HG02610 (cell line): ENCODE results near the gene PPOX.

Source experiments
- ATAC-seq: cut with Tn5 transposase; IDR thresholded peaks from one replicate; pipeline ENCODE4 v1.9.1; 2021; ENCODE audit warnings: mild to moderate bottlenecking, moderate library complexity; ENCODE audit not compliant: unreplicated experiment

The PPOX gene

DNA sequence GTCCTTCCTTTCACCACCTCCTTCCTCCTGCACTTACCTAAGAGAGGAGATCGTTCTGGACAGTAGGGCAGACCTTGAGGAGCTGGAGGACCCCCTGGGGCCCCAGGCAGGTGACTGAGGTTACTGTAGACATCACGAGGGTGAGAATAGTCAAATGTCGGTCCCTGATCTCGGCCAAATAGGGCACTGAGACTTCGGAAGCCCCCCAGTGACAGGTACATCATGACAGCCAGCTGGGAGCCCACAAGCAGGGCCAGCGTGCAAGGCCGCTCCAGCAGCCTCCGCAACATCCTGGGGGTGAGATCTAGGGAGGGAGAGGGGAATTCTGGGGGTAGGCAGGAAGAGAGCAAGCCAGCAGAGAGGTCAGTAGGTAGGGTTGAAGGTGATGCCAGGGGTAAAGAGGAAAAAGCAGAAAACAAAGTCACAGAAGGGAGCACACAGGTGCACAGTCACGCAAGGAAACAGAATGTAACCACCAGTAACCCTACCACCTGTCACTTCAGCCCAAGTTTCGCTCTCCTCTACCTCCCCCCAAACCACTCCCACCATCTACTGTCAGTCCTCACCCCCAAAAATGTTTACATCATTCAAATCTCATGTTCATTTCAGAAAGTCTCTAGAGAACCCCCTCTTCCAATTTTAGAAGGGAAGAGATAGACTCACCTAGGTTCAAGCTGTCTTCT lies 9.7 kb downstream of the PPOX start:
- ATAC-seq = no peak

DNA sequence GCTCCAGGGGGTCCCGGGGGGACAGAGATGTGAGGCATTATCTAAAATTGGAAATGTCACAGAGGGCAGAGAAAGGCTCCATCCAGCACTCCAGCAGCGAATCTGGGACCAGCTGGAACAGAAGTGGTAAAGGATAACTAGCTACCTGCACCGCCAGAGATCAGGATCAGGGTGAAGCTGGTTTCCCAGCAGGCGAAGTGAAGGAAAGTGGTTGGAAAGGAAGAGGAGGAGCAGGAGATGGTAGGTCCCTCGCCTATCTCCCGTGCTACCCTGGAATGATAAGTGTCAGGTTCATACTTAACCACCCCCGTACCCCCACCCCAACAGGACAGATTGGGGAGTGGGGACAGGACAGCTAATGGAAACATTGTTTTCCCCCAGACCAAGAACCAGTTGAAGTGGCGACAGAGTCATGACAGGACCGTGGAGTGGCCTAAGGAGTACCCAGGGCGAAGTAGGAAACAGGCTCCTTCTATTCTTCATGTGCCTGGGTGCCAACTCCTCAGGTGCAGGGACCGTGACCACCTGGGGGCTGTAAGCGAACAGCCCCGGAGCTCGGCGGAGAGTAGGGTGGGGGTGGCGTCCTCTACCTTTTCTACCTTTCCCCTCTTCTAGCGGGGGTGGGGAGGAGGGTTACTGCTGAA lies 10.4 kb downstream of the PPOX start:
- ATAC-seq = peak; percentile 4

DNA sequence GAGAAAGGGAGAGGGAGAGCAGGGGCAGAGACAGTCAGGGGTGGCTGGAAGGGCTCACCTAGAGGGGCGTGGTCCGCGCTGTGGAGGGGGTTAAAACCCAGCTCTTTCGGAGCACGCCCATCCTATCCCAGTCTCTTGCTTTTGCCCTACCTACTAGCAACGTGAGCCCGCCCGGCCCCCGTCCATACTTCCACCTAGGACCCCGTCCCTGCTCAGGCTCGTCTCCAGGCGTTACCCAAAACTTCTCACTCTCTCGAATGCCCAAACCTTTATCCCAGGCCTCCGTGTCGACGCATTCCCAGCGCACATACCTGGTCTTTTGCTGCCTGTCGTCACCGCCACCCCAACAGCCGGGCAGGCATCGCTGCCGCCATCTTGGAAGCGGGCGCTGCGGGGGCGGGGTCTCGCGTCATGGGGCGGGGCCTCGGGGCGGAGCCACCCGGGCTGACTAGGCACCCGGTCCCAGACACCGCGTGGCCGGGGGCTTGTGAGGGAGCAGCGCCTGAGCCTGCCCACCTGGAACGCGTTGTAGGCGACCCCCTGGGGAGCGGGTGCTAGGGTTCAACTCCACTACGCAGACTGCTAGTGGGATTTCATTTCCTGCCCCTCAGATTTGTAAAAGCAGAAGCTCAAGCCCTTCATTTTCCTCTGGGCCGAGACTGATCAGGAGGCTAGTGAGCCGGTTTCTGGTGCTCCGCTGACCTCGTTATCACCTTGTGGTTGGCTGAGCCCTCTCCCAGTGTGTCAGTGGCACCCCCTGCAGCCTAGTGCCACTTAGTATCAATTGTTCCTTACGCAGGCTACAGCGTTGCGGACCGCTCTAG lies 11.1 kb downstream of the PPOX start, which contains the start of gene B4GALT3:
TSS of gene B4GALT3 (minus strand) at position 396 of the 824 bp plus-strand sequence. CDS start 1,447 bp downstream, outside the sequence.
- ATAC-seq = peak; percentile 79

DNA sequence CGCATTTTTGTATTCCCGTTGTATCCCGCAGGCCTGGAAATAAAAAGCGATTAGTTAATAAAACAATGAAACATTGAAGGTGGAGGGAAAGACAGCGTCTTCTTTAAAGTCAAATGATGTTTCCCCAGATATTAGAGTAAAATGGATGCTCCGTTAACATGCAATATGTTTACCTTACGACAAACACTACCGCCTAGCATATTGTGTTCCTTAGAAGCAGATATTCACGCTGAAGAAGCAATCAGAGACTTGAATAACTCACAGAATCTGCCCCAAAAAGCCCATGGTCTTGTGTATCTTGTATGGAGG lies 11.7 kb downstream of the PPOX start:
- ATAC-seq = no peak

DNA sequence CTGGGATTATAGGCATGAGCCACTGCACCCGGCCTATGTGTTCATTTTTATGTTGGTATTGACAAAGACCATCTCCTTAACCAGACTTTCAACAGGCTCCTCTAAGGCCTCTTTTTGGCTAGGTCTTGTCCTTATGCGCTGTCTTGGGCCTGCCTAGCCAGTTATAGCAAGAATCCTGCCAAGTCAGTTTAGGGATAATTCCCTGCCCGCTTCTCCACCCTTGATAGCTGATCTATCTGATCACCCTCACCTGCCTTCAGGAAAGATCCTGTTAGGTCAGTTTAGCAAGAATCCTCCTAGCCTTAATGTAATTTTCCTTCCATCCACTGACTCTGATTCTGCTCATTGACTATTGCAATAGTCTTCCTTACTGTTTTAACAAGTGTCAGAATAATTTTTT lies 13.5 kb downstream of the PPOX start:
- ATAC-seq = no peak

DNA sequence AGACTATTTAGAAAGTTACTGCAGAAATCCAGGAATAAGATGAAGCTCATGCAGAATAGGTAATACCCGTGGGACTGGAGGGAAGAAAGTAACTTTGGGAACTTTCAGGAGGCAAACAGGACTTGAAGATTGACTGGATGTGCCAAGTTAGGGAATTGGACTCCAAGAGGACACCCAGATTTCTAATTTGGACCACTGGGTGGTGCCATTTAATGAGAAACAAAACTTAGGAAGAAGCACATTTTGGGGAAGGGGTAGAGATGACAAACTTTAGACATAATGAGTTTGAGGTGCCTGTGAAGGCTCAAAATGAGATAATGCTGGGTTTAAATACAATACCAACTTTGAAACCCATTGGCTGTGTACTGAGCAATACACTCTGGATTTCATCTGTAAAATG lies 14.4 kb downstream of the PPOX start:
- no peak for ATAC-seq

DNA sequence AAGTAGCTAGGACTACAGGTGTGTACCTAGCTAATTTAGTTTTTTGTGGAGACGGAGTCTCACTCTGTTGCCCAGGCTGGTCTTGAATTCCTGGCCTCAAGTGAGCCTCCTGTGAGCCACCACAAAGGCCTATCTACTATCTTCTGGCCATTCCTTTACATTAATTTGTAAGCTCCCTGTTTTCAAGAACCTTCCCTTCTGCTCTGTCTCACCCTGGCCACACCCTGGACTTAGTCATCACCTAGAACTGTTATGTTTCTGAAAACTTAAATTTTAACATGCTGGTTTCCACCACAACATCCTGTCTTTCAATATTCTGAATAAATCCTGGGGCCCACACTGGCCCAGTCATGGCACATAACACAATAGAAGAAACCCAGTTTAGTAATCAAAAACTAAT lies 16.0 kb downstream of the PPOX start:
- peak; percentile 37 for ATAC-seq

DNA sequence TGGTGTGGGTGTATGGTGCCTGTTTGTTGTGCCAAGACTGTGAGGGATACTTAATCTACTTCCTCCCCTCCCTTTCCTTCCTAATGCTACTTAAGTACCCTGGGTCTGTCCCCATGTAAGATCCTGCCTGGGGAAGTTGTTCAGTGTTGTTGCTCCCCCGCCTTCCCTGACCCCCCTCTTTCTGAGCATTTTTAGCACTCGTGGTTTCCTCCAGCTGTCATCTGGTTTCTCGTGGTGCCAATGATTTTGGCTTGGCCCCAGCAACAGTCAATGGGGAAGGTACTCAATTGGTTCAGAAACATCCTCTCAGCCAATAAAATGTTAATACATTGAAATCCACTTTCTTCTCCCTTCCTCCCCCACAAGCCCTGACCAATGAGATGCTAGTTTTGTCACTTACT lies 19.1 kb downstream of the PPOX start:
- ATAC-seq = peak; percentile 74

DNA sequence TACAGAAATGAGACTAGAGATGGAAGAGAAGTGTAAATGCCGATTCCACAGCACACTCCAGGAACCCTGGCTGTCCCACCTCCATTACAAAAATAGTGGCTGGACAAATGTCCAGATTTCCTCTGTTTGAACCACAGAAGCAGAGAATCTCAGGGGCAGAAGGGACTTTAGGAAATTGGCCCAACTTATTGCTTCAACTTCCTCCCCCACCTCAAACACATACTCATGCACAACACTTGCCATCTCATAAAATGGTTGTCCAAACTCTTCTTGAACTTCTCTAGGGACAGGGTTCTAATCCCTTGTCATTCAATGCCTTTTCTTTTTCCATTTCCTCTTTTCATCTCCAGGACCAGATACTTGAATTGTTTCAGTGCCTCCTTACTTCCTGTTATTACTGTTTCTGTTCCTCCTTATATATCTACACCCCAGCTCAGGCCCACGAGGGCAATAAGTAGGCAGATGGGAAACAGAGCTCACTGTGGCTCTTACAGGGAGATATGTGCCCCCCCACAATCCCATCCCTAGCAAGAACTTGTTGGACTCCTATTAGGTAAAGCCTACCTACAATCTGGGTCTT lies 19.6 kb downstream of the PPOX start:
- ATAC-seq = peak; percentile 25

DNA sequence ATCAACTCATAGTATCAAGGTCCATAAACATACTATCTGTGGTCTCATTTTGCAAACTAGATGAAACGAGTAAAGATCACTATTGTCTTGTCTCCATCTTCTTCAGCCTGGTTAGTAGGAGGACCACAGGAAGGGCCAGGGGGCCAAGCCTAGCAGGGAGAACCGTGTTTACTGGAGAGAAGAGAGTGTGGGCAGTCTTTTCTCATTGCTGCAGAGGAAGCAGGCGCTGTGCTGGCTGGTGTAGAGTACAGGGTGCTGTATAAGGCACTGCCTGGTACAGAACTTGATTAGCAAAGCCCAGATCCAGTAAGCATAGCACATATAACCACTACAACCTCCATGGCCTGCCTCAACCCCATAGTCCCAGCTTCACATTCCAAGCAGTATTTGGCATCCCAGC lies 21.1 kb downstream of the PPOX start:
- no peak for ATAC-seq

DNA sequence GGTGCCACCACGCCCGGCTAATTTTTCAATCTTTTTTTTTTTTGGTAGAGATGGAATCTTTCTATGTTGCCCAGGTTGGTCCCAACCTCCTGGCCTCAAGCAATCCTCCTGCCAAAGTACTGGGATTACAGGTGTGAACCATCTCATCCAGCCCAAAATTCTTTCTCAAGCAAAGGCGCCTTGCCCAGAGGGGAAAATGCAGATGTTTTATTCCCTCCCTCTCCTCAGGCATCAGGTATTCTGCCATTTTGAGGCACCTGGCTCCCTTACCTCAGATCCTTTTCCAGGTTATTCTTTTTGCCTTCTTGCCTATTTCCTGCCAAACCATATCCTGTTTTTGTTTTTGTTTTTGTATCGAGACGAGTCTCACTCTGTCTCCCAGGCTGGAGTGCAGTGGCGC lies 22.2 kb downstream of the PPOX start:
- ATAC-seq = no peak

DNA sequence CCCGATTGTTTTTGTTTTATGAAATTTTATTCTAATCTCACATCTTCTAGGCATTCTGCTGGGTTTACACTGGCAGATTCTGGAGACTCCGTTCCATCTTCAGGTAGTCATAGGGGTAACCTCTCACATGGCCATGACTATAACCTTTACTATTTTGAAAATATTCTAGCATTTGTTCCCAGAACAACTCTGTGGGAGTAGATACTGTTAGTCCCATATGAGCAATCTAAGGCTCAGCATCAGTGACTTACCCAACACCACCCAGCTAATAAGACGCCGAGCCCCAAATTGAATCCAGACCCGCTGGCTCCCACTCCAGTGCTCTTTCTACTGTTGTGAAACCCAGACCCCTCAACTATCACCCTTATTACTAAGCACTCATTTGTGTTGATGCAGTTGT lies 22.8 kb downstream of the PPOX start:
- no peak for ATAC-seq

DNA sequence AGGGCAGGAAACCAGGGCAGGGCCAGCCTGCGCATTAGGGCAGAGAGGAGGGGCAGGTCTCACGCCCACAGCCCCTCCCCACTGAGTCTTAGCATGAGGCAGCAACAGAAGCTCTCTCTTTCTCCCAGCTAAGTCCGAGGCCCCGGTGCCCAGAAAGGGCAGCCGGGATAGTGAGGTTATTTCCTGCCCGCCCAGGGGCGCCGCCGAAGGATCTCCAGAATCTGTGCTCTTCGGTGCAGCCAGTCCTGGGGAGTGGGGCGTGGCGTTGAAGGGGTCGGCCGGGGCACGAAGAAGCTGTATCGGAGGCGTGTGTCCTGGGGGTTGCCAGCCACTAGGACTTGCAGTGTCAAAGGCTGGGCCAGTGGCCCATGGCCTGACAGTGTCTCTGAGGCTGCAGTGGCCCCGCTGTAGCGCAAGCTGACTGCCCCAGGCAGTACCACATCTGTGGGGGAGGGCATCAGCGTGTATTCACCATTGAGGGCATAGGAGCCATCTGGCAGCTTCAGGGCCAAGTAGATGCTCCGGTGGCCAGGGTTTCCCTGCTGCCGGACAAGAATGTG lies 24.8 kb downstream of the PPOX start:
- no peak for ATAC-seq

DNA sequence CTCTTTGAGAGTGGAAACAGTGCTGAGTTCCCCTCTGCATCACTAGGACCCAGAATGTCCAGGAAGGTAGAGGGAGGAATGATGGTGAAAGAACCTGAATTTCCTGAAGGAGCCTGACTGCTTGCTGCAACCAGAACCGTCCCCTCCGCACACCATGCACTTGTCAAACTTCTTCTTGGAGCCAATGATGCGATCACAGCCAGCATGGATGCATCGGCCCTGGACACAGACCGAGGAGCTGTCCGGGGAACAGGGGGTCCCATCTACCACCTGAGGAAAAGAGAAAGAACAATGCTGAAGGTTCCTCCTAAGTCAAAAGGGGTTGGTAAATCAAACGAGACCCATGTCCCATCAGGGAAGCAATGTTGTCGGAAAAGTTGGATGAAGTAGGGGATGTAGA lies 25.7 kb downstream of the PPOX start:
- no peak for ATAC-seq

DNA sequence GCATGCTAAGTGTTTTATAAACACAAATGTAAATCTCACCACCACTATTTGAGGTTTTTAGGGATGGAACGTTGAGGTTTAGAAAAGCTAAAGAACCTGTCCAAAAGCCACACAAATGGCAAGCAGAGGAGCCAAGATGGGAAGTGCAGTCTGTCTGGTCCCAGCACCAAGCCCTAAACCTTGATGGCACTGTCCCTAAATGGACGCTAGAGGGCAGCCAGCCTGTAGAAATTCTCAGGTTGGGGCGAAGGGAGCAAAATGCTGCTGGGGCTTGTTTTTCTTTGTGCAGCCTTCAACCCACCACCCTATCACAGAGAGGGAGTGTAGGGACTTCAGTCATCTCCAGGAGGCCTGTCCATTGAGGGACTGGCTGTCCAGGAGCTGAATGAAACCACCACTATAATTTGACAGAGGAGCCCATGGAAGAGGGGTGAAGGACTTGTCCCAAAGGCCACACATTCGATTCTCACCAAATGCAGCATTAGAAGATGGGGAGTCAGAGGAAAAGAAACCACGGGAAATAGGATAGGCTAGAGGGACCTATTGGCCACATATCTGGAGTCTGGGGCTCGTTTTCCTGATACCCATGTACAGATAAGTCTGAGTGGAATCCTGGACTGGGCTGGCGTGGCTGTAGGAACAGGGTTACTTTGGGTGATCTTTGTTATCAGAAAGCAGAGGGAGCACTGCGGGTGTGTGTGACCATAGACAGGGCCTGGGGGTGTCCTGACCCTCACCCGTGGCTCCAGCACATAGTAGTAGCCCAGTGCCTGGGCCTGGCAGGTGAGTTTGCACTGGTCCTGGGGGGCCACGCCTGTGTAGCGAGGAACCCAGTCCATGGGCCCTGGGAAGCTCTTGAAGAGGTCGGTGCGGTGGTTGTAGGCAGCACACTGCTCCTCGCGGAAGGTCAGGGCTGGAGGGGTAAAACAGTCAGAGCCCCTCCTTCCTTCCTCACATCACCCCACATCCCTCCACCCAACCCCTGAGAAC lies 26.5 kb downstream of the PPOX start:
- ATAC-seq = peak; percentile 59

DNA sequence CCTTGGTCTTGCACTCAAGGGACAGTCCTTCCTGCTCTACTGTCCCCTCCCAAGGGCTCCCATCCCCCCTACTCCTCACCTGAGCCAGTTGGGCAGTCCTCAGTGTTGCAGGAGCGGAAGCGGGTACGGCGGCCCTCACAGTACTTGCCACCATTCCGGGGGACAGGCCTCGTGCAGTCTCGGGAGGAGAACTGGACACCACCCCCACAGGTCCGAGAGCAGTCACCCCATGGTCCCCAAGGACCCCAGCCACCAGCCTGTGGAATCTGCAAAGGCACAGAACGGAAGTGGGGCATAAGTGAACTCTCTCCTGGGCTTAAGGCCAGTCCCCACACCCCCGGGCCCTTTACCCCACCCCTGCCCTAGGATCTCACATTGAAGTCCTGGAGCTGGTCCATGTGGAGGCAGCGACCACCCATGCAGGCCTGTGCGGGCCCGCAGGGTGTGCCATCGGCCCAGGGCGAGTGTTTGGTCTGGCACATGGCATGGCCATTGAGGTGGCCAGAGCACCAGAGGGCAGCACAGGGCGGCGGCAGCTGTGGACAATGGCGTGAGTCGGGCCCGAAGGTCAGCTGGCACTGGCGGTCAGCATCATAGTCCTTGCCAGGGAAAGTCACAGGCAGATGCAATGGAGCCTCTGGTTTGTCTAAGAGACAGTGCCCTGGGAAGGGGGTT lies 27.5 kb downstream of the PPOX start:
- ATAC-seq = no peak

DNA sequence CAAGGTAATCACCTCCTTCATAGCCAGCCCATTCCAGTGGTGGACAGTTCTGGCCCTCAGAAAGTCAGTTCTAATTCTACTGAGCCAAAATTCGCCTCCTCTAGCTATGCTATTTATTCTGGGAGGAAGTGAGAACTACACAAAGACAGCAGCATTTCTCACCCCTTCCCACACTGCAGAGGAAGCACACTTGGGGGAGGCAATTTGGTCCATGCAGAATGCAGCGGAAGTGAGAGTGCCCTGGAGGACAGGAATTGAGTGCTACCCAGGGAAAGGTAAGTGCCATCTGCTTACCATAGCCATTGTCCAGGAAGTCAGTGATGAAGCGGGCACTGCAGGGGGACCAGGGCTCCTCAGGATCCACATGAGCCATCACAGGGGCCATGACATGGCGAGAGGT lies 28.9 kb downstream of the PPOX start:
- peak; percentile 59 for ATAC-seq

DNA sequence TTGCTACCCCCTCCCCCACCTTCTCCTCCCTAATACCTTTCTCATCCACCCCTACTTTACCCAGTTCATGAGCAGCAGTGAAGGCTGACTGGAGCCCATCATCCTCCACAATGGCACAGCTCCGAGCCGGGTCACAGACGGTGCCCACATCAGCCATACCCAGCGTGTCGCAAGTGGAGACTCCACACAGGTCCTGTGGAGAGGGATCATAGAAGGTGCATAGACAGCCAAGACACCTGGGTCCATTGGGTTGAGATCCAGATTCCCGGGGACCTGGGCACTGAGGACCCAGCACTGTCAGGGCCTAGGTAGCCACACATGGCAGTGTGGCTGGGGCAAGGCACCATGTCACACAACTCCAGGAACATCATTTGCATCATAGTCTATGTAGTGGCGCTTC lies 29.9 kb downstream of the PPOX start:
- ATAC-seq = no peak
